HEK293T (cell line): ENCODE measurements around the gene FAM177A1.

Experiments
- CTCF ChIA-PET: fragments of 350-600 bp; formaldehyde crosslinking; extraction: SDS; loops from one replicate; lab custom pipeline; 2021; ENCODE audit warnings: antibody characterized with exemption, inconsistent platforms; lab: Yijun Ruan, JAX
- POLR2A ChIA-PET: fragments of 350-600 bp; formaldehyde crosslinking; extraction: SDS; loops from one replicate; lab custom pipeline; 2020; ENCODE audit warnings: antibody characterized with exemption, inconsistent platforms; lab: Yijun Ruan, JAX
- DNase-seq: peaks from one replicate; pipeline ENCODE4 v3.0.0; 2012; ENCODE audit warnings: mixed read lengths; ENCODE audit errors: extremely low spot score
- ARNT ChIP-seq: fragments of 450-650 bp; IDR thresholded peaks from 2 replicates; pipeline ENCODE4 v1.6.1; 2017; ENCODE audit warnings: mild to moderate bottlenecking
- BHLHE40 ChIP-seq: fragments of 450-650 bp; IDR thresholded peaks from 2 replicates; pipeline ENCODE4 v1.6.1; 2016; ENCODE audit warnings: mild to moderate bottlenecking, moderate library complexity, borderline replicate concordance
- CTBP1 ChIP-seq: fragments of 450-650 bp; IDR thresholded peaks from 2 replicates; pipeline ENCODE4 v1.6.1; 2016; ENCODE audit warnings: borderline replicate concordance
- ELF4 ChIP-seq: fragments of 450-650 bp; IDR thresholded peaks from 2 replicates; pipeline ENCODE4 v1.6.1; 2017; ENCODE audit warnings: antibody characterized with exemption
- FOXA1 ChIP-seq: fragments of 450-650 bp; IDR thresholded peaks from 2 replicates; pipeline ENCODE4 v1.6.1; 2016; ENCODE audit warnings: mild to moderate bottlenecking
- FOXK2 ChIP-seq: fragments of 450-650 bp; IDR thresholded peaks from 2 replicates; pipeline ENCODE4 v1.6.1; 2016; ENCODE audit warnings: mild to moderate bottlenecking
- FOXM1 ChIP-seq: fragments of 450-650 bp; IDR thresholded peaks from 2 replicates; pipeline ENCODE4 v1.6.1; 2017; ENCODE audit warnings: mild to moderate bottlenecking, borderline replicate concordance
- HDGF ChIP-seq: fragments of 450-650 bp; IDR thresholded peaks from 2 replicates; pipeline ENCODE4 v1.6.1; 2017; ENCODE audit warnings: antibody characterized with exemption, borderline replicate concordance
- L3MBTL2 ChIP-seq: fragments of 450-650 bp; conservative IDR thresholded peaks from 2 replicates; pipeline ENCODE4 v1.6.1; 2016; ENCODE audit warnings: mild to moderate bottlenecking
- LEF1 ChIP-seq: fragments of 450-650 bp; IDR thresholded peaks from 2 replicates; pipeline ENCODE4 v1.6.1; 2017; ENCODE audit warnings: mild to moderate bottlenecking, borderline replicate concordance
- NFRKB ChIP-seq: fragments of 450-650 bp; IDR thresholded peaks from 2 replicates; pipeline ENCODE4 v1.6.1; 2016; ENCODE audit warnings: mild to moderate bottlenecking, moderate library complexity
- SP1 ChIP-seq: fragments of 450-650 bp; IDR thresholded peaks from 2 replicates; pipeline ENCODE4 v1.6.1; 2017
- SUZ12 ChIP-seq: fragments of 450-650 bp; IDR thresholded peaks from 2 replicates; pipeline ENCODE4 v1.6.1; 2016; ENCODE audit warnings: mild to moderate bottlenecking
- TARDBP ChIP-seq: fragments of 450-650 bp; IDR thresholded peaks from 2 replicates; pipeline ENCODE4 v1.6.1; 2016
- ZNF384 ChIP-seq: fragments of 450-650 bp; IDR thresholded peaks from 2 replicates; pipeline ENCODE4 v1.6.1; 2016
- TF ChIP-seq, protein P1 (sequence below): fragments of 450-650 bp; IDR thresholded peaks from 2 replicates; pipeline ENCODE4 v1.6.1; 2016

FAM177A1 gene

GRCh38 chr14:35072226-35072625, 26.2 kb downstream of the FAM177A1 start:
- no peak for DNase-seq
- ChIA-PET CTCF (no interaction called here), POLR2A (no interaction called here)
- TF ChIP-seq ZNF384 (no peak), L3MBTL2 (no peak), FOXM1 (no peak), LEF1 (no peak), SP1 (no peak), NFRKB (no peak), CTBP1 (no peak), HDGF (no peak), FOXA1 (no peak)

GRCh38 chr14:35073486-35073885, 27.4 kb downstream of the FAM177A1 start:
- TF ChIP-seq NFRKB: no peak
- no peak for TF ChIP-seq SP1
- no peak for TF ChIP-seq FOXK2
- TF ChIP-seq LEF1: no peak
- TF ChIP-seq FOXM1: no peak
- TF ChIP-seq CTBP1: no peak
- no peak for TF ChIP-seq BHLHE40
- no peak for TF ChIP-seq HDGF
- TF ChIP-seq, protein P1, sequence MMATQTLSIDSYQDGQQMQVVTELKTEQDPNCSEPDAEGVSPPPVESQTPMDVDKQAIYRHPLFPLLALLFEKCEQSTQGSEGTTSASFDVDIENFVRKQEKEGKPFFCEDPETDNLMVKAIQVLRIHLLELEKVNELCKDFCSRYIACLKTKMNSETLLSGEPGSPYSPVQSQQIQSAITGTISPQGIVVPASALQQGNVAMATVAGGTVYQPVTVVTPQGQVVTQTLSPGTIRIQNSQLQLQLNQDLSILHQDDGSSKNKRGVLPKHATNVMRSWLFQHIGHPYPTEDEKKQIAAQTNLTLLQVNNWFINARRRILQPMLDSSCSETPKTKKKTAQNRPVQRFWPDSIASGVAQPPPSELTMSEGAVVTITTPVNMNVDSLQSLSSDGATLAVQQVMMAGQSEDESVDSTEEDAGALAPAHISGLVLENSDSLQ: no peak
- no peak for TF ChIP-seq FOXA1
- TF ChIP-seq TARDBP: no peak
- TF ChIP-seq ELF4: no peak
- TF ChIP-seq ARNT: no peak
- ChIA-PET CTCF (no interaction called here), POLR2A (no interaction called here)
- no peak for DNase-seq

- CTCF ChIA-PET: no interaction called here
- POLR2A ChIA-PET: interaction anchor here (1.4 kb wide), 1 partner anchor 32 kb away, joined by 3 read pairs; the partner anchor contains the start of gene FAM177A1
- TF ChIP-seq ELF4 (no peak), LEF1 (no peak), FOXK2 (no peak), ARNT (no peak), CTBP1 (no peak), HDGF (no peak), SUZ12 (no peak), FOXA1 (no peak), L3MBTL2 (no peak), ZNF384 (no peak), NFRKB (no peak), TARDBP (no peak), BHLHE40 (no peak)
- TF ChIP-seq, protein P1: no peak
- no peak for DNase-seq
These were observed 32.0 kb downstream of the FAM177A1 start for GRCh38 chr14:35078082-35078481.

GRCh38 chr14:35079742-35080141, 33.7 kb downstream of the FAM177A1 start:
- ChIA-PET POLR2A (no interaction called here), CTCF (no interaction called here)
- DNase-seq: no peak
- TF ChIP-seq FOXA1: no peak
- TF ChIP-seq NFRKB: no peak
- TF ChIP-seq ELF4: no peak
- no peak for TF ChIP-seq SUZ12
- TF ChIP-seq BHLHE40: no peak
- TF ChIP-seq HDGF: no peak
- no peak for TF ChIP-seq TARDBP
- TF ChIP-seq FOXK2: no peak
- no peak for TF ChIP-seq CTBP1
- TF ChIP-seq, protein P1: no peak
- TF ChIP-seq ARNT: no peak
- no peak for TF ChIP-seq LEF1
- no peak for TF ChIP-seq FOXM1
- TF ChIP-seq ZNF384: no peak
- no peak for TF ChIP-seq SP1
- no peak for TF ChIP-seq L3MBTL2

DNA sequence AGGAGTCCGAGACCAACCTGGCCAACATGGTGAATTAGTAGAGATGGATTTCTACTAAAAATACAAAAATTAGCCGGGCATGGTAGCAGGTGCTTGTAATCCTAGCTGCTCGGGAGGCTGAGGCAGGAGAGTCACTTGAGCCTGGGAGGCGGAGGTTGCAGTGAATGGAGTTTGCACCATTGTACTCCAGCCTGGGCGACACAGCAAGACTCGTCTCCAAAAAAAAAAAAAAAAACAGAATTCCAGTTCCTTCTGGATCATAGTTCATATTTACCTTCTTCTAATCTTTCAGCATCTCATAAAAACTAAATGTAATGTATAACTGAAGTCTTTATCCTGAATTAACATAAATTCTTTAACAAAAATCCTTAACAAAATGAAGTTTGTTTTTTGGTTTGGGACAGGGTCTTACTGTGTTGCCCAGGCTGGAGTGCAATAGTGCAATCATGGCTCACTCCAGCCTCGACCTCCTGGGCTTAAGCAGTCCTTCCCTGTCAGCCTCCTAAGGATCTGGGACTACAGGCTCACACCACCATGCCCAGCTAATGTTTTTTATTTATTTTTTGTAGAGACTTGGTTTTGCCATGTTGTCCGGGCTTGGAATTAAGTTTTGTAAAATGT, 37.6 kb downstream of the FAM177A1 start:
- no peak for DNase-seq
- TF ChIP-seq CTBP1 (no peak), ARNT (no peak), HDGF (no peak), FOXK2 (no peak), FOXA1 (no peak), LEF1 (no peak), ZNF384 (no peak), NFRKB (no peak), TARDBP (no peak), SP1 (no peak)
- TF ChIP-seq, protein P1: no peak
- POLR2A ChIA-PET: no interaction called here
- CTCF ChIA-PET: no interaction called here

DNA sequence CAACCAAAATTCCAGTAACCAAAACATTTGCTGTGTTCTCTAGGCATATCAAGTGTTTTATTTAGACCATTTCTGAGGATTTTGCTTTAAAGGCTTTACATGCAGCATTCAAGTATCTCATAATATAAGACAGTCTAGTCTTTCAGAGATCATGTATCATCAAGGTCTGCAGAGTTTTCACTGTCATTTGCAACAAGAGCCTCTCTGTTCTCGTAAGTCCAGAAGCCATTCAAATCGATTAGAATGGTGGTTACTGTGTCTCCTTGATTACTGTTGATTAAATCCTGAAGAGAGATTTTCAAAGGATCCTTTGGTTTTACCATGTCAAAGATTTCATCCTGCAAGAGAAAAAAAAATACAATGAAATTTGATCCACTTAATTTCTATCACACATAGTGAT, 39.4 kb downstream of the FAM177A1 start:
- POLR2A ChIA-PET: no interaction called here
- no peak for DNase-seq
- CTCF ChIA-PET: no interaction called here
- TF ChIP-seq, protein P1: no peak
- TF ChIP-seq NFRKB (no peak), ZNF384 (no peak), ELF4 (no peak), LEF1 (no peak), FOXA1 (no peak), CTBP1 (no peak), FOXK2 (no peak), SP1 (no peak), SUZ12 (no peak), BHLHE40 (no peak), L3MBTL2 (no peak), ARNT (no peak), TARDBP (no peak), FOXM1 (no peak)
